ENCODE data around the gene METTL27. TPM values are rescaled to one million over a fixed set of nuclear protein-coding genes. Genes with fewer than 3 reads are reported as not detected.
"Not testable (repeated sequence)": the region's sequence is repeated elsewhere in the genome, so short reads cannot be mapped to it uniquely, and the experiment has no call there.

Gene METTL27
- total and polyA plus RNA-seq, 2 of the 8 experiments (the other 6 are each of a cell fraction or from before 2014, with no cell fraction given), result 6.2 to 12.0 TPM

- H3K18ac ChIP-seq (ENCODE audit: extremely low read depth, low read length); H4K91ac ChIP-seq (replicated peaks; ENCODE audit: insufficient read length, low read length); H3K14ac ChIP-seq (ENCODE audit: insufficient read length); H3K23ac ChIP-seq (ENCODE audit: insufficient read length); H2BK20ac ChIP-seq (ENCODE audit: low read length); H2BK5ac ChIP-seq (ENCODE audit: low read depth, low read length); H3K9ac ChIP-seq (replicated peaks in 1 of 4; ENCODE audit: extremely low read depth in 1 of 4, low read depth in 3 of 4, low read length in 3 of 4); H4K20me1 ChIP-seq (replicated peaks in 1 of 2; ENCODE audit: control insufficient read depth in 1 of 2, insufficient read depth in 2 of 2, low read length in 2 of 2); H2BK15ac ChIP-seq (ENCODE audit: low read length); H3K79me1 ChIP-seq (ENCODE audit: low read depth, low read length); FAIRE-seq; H3K9me3 ChIP-seq (ENCODE audit: insufficient read depth in 2 of 2, low read depth in 1 of 2, low read length in 1 of 2); H3K27ac ChIP-seq (ENCODE audit: low read depth, low read length); H2AFZ ChIP-seq (ENCODE audit: low read length); H3K4me1 ChIP-seq (replicated peaks in 1 of 4; ENCODE audit: control insufficient read depth in 3 of 4, insufficient read depth in 4 of 4, low read length in 3 of 4); H3K79me2 ChIP-seq (ENCODE audit: control insufficient read depth in 1 of 2, insufficient read depth in 2 of 2, low read length in 2 of 2); H3K27me3 ChIP-seq (replicated peaks in 1 of 4; ENCODE audit: control insufficient read depth in 3 of 4, extremely low read depth in 1 of 4, insufficient read depth in 3 of 4, low read length in 3 of 4); H3K4me3 ChIP-seq (ENCODE audit: extremely low read depth in 1 of 4, insufficient read depth in 2 of 4, low read depth in 3 of 4, low read length in 4 of 4); H2BK120ac ChIP-seq (replicated peaks; ENCODE audit: low read depth, low read length); H3K56ac ChIP-seq (replicated peaks; ENCODE audit: insufficient read length, low read depth, low read length); H3K4ac ChIP-seq (replicated peaks; ENCODE audit: insufficient read length, low read depth, low read length); H3K4me2 ChIP-seq (ENCODE audit: insufficient read depth in 1 of 2, low read depth in 2 of 2, low read length in 2 of 2); H2BK12ac ChIP-seq (ENCODE audit: low read depth, low read length); H2AK5ac ChIP-seq (ENCODE audit: low read depth, low read length); H4K8ac ChIP-seq (ENCODE audit: extremely low read depth, insufficient read depth, low read length); H3K23me2 ChIP-seq (ENCODE audit: low read depth, low read length); H3K36me3 ChIP-seq (ENCODE audit: control insufficient read depth in 2 of 4, insufficient read depth in 4 of 4, low read length in 3 of 4); DNase-seq (ENCODE audit: low read depth in 1 of 2, low spot score in 2 of 2); H4K5ac ChIP-seq (ENCODE audit: insufficient read length, low read depth, low read length): not testable (repeated sequence)
- CTCF ChIA-PET (ENCODE audit: partially characterized antibody), result interaction anchor here (0.9 to 1.3 kb wide), 4 partner anchors 17 to 91 kb away, joined by 3 to 6 read pairs (median 3); no protein-coding TSS in a partner anchor
- POLR2A ChIA-PET (ENCODE audit: partially characterized antibody), result interaction anchor here (1.2 kb wide), 1 partner anchor 38 kb away, joined by 3 read pairs; no protein-coding TSS in a partner anchor
- TF ChIP-seq KDM1A (IDR thresholded peaks at IDR 0.05; ENCODE audit: borderline replicate concordance, low read length), result peak; percentile 75; the same call in 1 of the 2 replicates
Observed at GRCh38 chr7:73795188-73795587, 47.1 kb downstream of the METTL27 start.

- H4K91ac ChIP-seq (replicated peaks; ENCODE audit: insufficient read length, low read length); H2AK5ac ChIP-seq (ENCODE audit: low read depth, low read length); H3K79me1 ChIP-seq (ENCODE audit: low read depth, low read length); DNase-seq (ENCODE audit: low read depth in 1 of 2, low spot score in 2 of 2); H4K20me1 ChIP-seq (replicated peaks in 1 of 2; ENCODE audit: control insufficient read depth in 1 of 2, insufficient read depth in 2 of 2, low read length in 2 of 2); H2BK20ac ChIP-seq (ENCODE audit: low read length); H3K4me1 ChIP-seq (replicated peaks in 1 of 4; ENCODE audit: control insufficient read depth in 3 of 4, insufficient read depth in 4 of 4, low read length in 3 of 4); H3K23ac ChIP-seq (ENCODE audit: insufficient read length); H3K4me3 ChIP-seq (ENCODE audit: extremely low read depth in 1 of 4, insufficient read depth in 2 of 4, low read depth in 3 of 4, low read length in 4 of 4); H3K14ac ChIP-seq (ENCODE audit: insufficient read length); H3K27me3 ChIP-seq (replicated peaks in 1 of 4; ENCODE audit: control insufficient read depth in 3 of 4, extremely low read depth in 1 of 4, insufficient read depth in 3 of 4, low read length in 3 of 4); H2BK12ac ChIP-seq (ENCODE audit: low read depth, low read length); H2BK5ac ChIP-seq (ENCODE audit: low read depth, low read length); H3K56ac ChIP-seq (replicated peaks; ENCODE audit: insufficient read length, low read depth, low read length); H3K23me2 ChIP-seq (ENCODE audit: low read depth, low read length); H2BK120ac ChIP-seq (replicated peaks; ENCODE audit: low read depth, low read length); H3K27ac ChIP-seq (ENCODE audit: low read depth, low read length); FAIRE-seq; H3K9me3 ChIP-seq (ENCODE audit: insufficient read depth in 2 of 2, low read depth in 1 of 2, low read length in 1 of 2); POLR2A ChIA-PET (ENCODE audit: partially characterized antibody); H3K4me2 ChIP-seq (ENCODE audit: insufficient read depth in 1 of 2, low read depth in 2 of 2, low read length in 2 of 2); H3K36me3 ChIP-seq (ENCODE audit: control insufficient read depth in 2 of 4, insufficient read depth in 4 of 4, low read length in 3 of 4); H4K5ac ChIP-seq (ENCODE audit: insufficient read length, low read depth, low read length); H3K9ac ChIP-seq (replicated peaks in 1 of 4; ENCODE audit: extremely low read depth in 1 of 4, low read depth in 3 of 4, low read length in 3 of 4); H3K4ac ChIP-seq (replicated peaks; ENCODE audit: insufficient read length, low read depth, low read length); H3K79me2 ChIP-seq (ENCODE audit: control insufficient read depth in 1 of 2, insufficient read depth in 2 of 2, low read length in 2 of 2); H2BK15ac ChIP-seq (ENCODE audit: low read length); H2AFZ ChIP-seq (ENCODE audit: low read length); H4K8ac ChIP-seq (ENCODE audit: extremely low read depth, insufficient read depth, low read length); H3K18ac ChIP-seq (ENCODE audit: extremely low read depth, low read length): not testable (repeated sequence)
- 96% methylated on average over 6 of the region's 7 CpGs; no CpG with 5 or more reads in 1 of the 2 experiments for WGBS, 2 experiments (ENCODE audit: extremely low coverage in 1 of 2, insufficient coverage in 1 of 2, insufficient read length in 1 of 2, insufficient replicate concordance in 2 of 2, low coverage in 1 of 2, low lambda C conversion rate in 2 of 2, missing lambda C conversion rate in 1 of 2)
- CTCF ChIA-PET (ENCODE audit: partially characterized antibody), result interaction anchor here (0.6 to 1.4 kb wide), 2 partner anchors 31 to 51 kb away, joined by 3 read pairs; no protein-coding TSS in a partner anchor
Observed at GRCh38 chr7:73791170-73791690, 51.1 kb downstream of the METTL27 start.

Data from H1 (cell line).